ENCODE results near the gene DDI2. TPM values are rescaled to one million over a fixed set of nuclear protein-coding genes. Genes with fewer than 3 reads are reported as not detected.

The DDI2 gene
- total RNA-seq, 1 experiment from 2014 or later = 27.0 TPM

DNA sequence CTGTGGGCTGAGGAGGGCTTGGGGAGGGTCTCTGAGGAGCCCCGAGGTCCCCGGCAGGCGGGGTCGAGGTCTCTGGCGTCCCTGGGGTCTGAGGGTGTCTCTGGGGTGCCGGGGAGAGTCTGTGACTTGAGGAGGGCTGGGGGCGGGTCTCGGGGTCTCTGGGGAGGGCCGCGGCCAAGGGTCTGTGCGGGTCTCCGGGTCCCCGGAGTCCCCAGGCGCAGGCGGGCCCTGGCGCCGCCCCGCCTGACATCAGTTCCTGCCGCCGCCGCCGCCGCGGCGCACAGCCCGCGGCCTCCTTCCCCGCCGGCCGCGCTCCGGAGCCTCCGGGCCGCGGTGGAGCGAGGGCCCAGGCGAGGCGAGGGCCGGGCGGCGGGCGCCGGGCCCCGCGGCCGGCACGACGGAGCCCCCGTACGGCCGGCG lies 66.8 kb downstream of the DDI2 start, which contains the start of gene PLEKHM2:
Gene PLEKHM2 (plus strand): TSS at position 279 of the 420 bp plus-strand sequence. CDS start 239 bp downstream, outside the sequence.
- BruUV-seq (replicated peaks) = no TSS peak
- CTCF ChIA-PET = no interaction called here
- TF ChIP-seq, protein P1, sequence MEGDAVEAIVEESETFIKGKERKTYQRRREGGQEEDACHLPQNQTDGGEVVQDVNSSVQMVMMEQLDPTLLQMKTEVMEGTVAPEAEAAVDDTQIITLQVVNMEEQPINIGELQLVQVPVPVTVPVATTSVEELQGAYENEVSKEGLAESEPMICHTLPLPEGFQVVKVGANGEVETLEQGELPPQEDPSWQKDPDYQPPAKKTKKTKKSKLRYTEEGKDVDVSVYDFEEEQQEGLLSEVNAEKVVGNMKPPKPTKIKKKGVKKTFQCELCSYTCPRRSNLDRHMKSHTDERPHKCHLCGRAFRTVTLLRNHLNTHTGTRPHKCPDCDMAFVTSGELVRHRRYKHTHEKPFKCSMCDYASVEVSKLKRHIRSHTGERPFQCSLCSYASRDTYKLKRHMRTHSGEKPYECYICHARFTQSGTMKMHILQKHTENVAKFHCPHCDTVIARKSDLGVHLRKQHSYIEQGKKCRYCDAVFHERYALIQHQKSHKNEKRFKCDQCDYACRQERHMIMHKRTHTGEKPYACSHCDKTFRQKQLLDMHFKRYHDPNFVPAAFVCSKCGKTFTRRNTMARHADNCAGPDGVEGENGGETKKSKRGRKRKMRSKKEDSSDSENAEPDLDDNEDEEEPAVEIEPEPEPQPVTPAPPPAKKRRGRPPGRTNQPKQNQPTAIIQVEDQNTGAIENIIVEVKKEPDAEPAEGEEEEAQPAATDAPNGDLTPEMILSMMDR (IDR thresholded peaks at IDR 0.05; ENCODE audit: unreplicated experiment) = no peak
- intact Hi-C loops (cut with micrococcal nuclease; ENCODE audit: unreplicated experiment) = no loop called here
- peak within 1 kb of the TSS; percentile 79 for H3K4me3 Mint-ChIP-seq (ENCODE audit: low read depth, unreplicated experiment)
- H3K27ac Mint-ChIP-seq (ENCODE audit: unreplicated experiment) = peak within 1 kb of the TSS; percentile 60
- peak; percentile 30 for DNase-seq
- no peaks in the 10 kb centered on the region for H3K4me1 Mint-ChIP-seq (ENCODE audit: low read depth, unreplicated experiment)
- peaks cover 27% of the 10 kb centered on the region for H3K36me3 Mint-ChIP-seq (ENCODE audit: insufficient read depth, unreplicated experiment)
- H3K9me3 Mint-ChIP-seq (ENCODE audit: low read depth, unreplicated experiment) = no peaks in the 10 kb centered on the region
- H3K27me3 Mint-ChIP-seq (ENCODE audit: unreplicated experiment) = no peaks in the 10 kb centered on the region

DNA sequence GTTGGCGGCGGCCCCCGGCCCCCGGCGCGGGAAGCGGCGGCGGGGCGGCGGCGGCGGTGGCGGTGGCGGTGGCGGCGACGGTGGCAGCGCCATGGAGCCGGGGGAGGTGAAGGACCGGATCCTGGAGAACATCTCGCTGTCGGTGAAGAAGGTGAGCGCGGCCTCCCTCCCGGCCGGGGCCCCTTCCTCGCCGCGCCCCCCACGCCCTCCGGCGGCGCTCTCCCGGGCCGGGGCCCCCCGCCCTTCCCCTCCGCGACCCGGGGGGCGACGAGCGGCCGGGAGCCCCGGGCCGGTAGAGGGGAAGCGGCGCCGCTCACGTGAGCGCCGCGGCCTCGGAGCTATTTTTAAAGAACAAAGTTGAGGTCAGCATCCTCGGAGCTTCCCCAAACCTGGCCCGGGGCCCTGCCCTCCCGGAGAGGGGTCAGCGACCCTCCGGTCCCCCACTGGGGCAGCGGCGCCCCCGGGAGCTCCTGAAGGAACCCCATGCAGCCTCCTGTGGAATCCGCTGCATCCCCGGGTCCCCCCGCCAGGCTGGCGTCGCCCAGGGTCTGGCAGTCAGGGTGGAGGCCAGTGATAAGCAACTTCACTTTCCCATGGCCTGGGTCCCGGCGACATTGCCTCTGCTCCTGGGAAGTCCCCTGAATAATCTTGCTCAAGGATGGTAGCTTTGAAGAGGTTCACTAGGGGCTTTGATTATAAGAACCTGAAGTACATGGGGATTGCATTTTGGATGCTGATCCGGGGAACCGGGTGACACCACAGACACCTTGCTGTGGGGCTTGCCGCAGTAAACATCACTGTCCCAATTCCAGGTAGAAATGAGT lies 67.4 kb downstream of the DDI2 start:
- H3K27ac Mint-ChIP-seq (ENCODE audit: unreplicated experiment) = no peak overlapping the region
- no TSS peak for BruUV-seq (replicated peaks)
- H3K36me3 Mint-ChIP-seq (ENCODE audit: insufficient read depth, unreplicated experiment) = peaks cover 27% of the 10 kb centered on the region
- no peaks in the 10 kb centered on the region for H3K4me1 Mint-ChIP-seq (ENCODE audit: low read depth, unreplicated experiment)
- TF ChIP-seq, protein P1 (IDR thresholded peaks at IDR 0.05; ENCODE audit: unreplicated experiment) = no peak
- CTCF ChIA-PET = no interaction called here
- intact Hi-C loops (cut with micrococcal nuclease; ENCODE audit: unreplicated experiment) = no loop called here
- no peaks in the 10 kb centered on the region for H3K27me3 Mint-ChIP-seq (ENCODE audit: unreplicated experiment)
- H3K9me3 Mint-ChIP-seq (ENCODE audit: low read depth, unreplicated experiment) = no peaks in the 10 kb centered on the region
- peak overlapping the region; percentile 79 for H3K4me3 Mint-ChIP-seq (ENCODE audit: low read depth, unreplicated experiment)
- peak; percentile 29 for DNase-seq

DNA sequence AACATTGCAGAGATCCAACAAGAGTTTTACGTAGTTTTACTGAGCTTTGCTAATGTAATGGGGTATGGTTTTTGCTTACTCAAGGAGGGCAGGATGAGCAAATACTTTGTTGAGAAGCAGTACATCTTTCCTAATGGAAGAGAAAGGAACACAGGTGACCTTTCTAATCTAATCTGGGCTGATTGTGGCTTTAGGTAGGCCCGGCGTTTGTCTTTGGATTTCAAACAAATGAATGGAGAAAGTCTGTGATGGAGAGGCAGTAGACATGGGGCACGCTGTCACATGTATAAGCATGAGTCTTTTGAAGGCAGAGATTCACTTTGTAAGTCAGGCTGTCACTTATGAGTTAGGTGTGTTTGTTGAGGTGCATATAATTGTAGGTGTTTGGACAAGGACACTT lies 68.6 kb downstream of the DDI2 start:
- no peak overlapping the region for H3K27ac Mint-ChIP-seq (ENCODE audit: unreplicated experiment)
- DNase-seq = no peak
- H3K27me3 Mint-ChIP-seq (ENCODE audit: unreplicated experiment) = no peaks in the 10 kb centered on the region
- CTCF ChIA-PET = no interaction called here
- H3K4me1 Mint-ChIP-seq (ENCODE audit: low read depth, unreplicated experiment) = no peaks in the 10 kb centered on the region
- H3K36me3 Mint-ChIP-seq (ENCODE audit: insufficient read depth, unreplicated experiment) = peaks cover 27% of the 10 kb centered on the region
- intact Hi-C loops (cut with micrococcal nuclease; ENCODE audit: unreplicated experiment) = no loop called here
- H3K4me3 Mint-ChIP-seq (ENCODE audit: low read depth, unreplicated experiment) = peak overlapping the region; percentile 79
- no peaks in the 10 kb centered on the region for H3K9me3 Mint-ChIP-seq (ENCODE audit: low read depth, unreplicated experiment)
- TF ChIP-seq, protein P1 (IDR thresholded peaks at IDR 0.05; ENCODE audit: unreplicated experiment) = no peak
- BruUV-seq (replicated peaks) = no TSS peak

DNA sequence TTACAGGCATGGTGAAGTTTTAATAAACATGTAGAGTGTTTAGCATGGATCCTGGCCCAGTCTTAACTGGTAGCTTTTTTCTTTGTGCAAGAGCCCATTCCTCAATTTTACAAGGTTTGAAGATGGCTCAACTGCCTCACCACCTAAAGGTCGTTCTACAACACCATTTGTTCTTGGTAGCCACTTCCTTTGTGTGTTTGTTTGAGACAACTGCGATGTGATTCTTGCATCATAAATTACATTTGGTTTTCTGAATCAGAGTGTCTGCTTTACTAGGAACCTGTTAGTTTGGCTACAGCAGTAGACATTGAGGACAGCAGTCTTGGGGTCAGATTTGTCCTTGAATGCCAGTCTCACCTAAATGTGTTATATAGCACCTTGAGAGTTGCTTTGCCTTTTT lies 70.2 kb downstream of the DDI2 start:
- intact Hi-C loops (cut with micrococcal nuclease; ENCODE audit: unreplicated experiment) = no loop called here
- CTCF ChIA-PET = no interaction called here
- BruUV-seq (replicated peaks) = no TSS peak
- Mint-ChIP-seq H3K27me3 (ENCODE audit: unreplicated experiment) (no peaks in the 10 kb centered on the region), H3K4me1 (ENCODE audit: low read depth, unreplicated experiment) (no peaks in the 10 kb centered on the region), H3K36me3 (ENCODE audit: insufficient read depth, unreplicated experiment) (peaks cover 27% of the 10 kb centered on the region), H3K9me3 (ENCODE audit: low read depth, unreplicated experiment) (no peaks in the 10 kb centered on the region), H3K4me3 (ENCODE audit: low read depth, unreplicated experiment) (no peak overlapping the region), H3K27ac (ENCODE audit: unreplicated experiment) (no peak overlapping the region)
- DNase-seq = no peak
- TF ChIP-seq, protein P1 (IDR thresholded peaks at IDR 0.05; ENCODE audit: unreplicated experiment) = no peak

Measured in Calu3 (cell line).